Astrocyte of the spinal cord (primary cell): ENCODE results near the gene DCTN5.
A peak's percentile ranks its signal among the peaks of the same experiment; 100 is the strongest.
"Not testable (repeated sequence)": the region's sequence is repeated elsewhere in the genome, so short reads cannot be mapped to it uniquely, and the experiment has no call there.

Source experiments
- DNase-seq: peaks from one replicate; pipeline ENCODE4 v3.0.0; 2011; ENCODE audit warnings: low read depth, low spot score
- H3K4me3 ChIP-seq: 2 replicates; pipeline ENCODE4 v1.5.1; 2011; ENCODE audit warnings: low read depth, mild to moderate bottlenecking, low read length, moderate library complexity
- in situ Hi-C: cut with HindIII; loops from 2 replicates; pipeline ENCODE4 v1.10.0; 2017; ENCODE audit warnings: low sequenced_read_pairs
- TF ChIP-seq, protein P1 (sequence below): IDR thresholded peaks from 2 replicates; pipeline ENCODE4 v1.5.1; 2012; ENCODE audit warnings: low read depth, mild to moderate bottlenecking, low read length, inconsistent platforms

DCTN5 gene

DNA sequence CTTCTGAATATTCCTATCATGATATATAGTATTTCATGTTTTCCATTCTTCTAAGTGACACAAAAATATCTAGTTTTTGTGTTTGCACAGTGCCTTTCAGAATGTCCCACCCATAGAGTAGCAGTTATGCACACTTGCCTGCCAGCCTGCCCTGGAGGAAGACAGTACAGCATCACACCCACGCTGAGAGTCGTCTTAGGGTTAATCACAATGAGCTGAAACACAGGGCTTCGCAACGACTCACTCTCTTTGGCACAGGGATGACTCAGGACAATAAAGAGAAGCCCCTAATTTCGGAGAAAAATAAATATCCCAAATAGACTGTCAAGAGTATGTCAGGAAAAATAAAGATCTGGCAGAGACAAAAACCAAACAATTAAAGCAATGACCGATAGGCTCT lies 33.5 kb upstream of the DCTN5 start:
- TF ChIP-seq, protein P1, sequence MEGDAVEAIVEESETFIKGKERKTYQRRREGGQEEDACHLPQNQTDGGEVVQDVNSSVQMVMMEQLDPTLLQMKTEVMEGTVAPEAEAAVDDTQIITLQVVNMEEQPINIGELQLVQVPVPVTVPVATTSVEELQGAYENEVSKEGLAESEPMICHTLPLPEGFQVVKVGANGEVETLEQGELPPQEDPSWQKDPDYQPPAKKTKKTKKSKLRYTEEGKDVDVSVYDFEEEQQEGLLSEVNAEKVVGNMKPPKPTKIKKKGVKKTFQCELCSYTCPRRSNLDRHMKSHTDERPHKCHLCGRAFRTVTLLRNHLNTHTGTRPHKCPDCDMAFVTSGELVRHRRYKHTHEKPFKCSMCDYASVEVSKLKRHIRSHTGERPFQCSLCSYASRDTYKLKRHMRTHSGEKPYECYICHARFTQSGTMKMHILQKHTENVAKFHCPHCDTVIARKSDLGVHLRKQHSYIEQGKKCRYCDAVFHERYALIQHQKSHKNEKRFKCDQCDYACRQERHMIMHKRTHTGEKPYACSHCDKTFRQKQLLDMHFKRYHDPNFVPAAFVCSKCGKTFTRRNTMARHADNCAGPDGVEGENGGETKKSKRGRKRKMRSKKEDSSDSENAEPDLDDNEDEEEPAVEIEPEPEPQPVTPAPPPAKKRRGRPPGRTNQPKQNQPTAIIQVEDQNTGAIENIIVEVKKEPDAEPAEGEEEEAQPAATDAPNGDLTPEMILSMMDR = no peak
- no peak overlapping the region for H3K4me3 ChIP-seq
- DNase-seq = no peak
- in situ Hi-C loops = no loop called here

DNA sequence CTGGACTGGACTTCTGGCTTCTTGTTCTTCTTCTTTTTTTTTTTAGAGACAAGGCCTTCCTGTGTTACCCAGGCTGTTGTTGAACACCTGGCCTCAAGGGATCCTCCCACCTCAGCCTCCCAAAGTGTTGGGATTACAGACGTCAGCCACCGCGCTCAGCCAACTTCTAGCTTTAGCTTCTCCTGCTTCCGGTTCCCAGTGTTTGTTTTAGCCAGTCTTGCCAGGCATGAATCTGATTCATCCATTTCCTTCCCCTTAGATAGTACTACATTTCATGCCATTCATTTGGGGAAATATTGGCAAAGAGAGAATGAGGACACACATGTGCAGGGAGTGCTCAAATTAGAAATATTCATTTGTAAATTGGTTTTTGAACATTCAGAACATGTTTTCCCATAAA lies 33.1 kb upstream of the DCTN5 start:
- TF ChIP-seq, protein P1 = no peak
- in situ Hi-C loops = no loop called here
- no peak overlapping the region for H3K4me3 ChIP-seq
- DNase-seq = peak; percentile 51

DNA sequence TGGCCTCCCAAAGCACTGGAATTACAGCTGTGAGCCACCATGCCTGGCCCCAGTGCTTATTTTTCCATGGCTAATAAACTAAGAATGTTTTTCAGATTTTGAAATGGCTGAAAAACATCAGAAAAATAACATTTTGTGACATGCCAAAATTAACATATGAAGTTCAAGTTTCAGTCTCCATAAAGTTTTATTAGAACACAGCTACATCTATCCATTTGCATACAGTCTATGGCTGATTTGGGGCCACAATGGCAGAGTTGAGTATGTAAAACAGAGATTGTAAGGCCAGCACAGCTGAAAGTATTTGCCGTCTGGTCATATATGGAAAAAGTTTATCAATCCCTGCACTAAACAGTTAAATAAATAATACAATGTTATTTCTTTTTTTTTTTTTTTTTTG lies 31.3 kb upstream of the DCTN5 start:
- TF ChIP-seq, protein P1 = no peak
- in situ Hi-C loops = no loop called here
- H3K4me3 ChIP-seq = no peak overlapping the region
- DNase-seq = no peak

DNA sequence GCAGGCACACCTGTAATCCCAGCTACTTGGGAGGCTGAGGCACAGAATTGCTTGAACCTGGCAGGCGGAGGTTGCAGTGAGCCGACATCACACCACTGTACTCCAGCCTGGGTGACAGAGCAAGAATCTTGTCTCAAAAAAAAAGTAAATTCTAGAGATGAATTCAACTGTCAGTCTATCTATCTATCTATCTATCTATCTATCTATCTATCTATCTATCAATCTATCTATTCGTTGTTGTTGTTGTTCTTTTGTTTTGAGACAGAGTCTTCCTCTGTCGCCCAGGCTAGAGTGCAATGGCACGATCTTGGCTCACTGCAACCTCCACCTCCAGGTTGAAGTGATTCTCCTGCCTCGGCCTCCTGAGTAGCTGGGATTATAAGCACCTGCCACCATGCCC lies 30.4 kb upstream of the DCTN5 start:
- in situ Hi-C loops, H3K4me3 ChIP-seq: not testable (repeated sequence)

DNA sequence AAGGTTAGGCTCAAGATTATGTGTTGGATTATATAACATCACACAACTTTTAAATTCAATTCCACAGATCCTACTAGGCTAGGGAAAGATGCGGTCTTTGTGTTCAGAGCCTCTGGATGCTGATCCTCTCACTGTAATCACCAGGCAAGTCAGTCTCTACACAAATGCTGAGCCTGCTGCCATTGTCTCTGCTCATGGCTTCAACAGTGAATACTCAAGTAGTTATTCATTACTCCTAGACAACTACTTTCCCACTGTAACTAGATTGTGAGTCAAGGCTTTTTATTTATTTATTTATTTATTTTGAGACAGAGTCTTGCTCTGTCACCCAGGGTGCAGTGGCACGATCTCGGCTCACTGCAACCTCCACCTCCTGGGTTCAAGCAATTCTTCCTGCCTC lies 29.3 kb upstream of the DCTN5 start:
- in situ Hi-C loops = no loop called here
- TF ChIP-seq, protein P1 = no peak
- no peak overlapping the region for H3K4me3 ChIP-seq
- DNase-seq = no peak

More for the DNA sequence above, 30.4 kb upstream of the DCTN5 start:
- DNase-seq = not testable (repeated sequence)

DNA sequence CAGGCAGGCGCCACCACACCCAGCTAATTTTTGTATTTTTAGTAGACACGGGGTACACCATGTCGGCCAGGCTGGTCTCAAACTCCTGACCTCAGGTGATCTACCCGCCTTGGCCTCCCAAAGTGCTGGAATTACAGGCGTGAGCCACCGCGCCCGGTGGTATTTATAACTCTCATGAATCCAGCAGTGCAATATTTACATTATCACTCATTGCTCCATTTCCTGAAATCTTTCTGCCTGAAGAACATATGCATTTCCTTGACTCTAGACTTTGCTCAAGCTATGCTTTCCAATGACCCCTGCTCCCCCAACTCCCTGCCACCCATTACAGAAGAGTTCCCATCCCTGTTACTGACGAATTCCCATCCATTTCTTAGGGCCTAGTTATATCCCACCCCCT lies 25.5 kb upstream of the DCTN5 start:
- no peak for DNase-seq
- in situ Hi-C loops = no loop called here
- TF ChIP-seq, protein P1 = no peak
- H3K4me3 ChIP-seq = no peak overlapping the region

DNA sequence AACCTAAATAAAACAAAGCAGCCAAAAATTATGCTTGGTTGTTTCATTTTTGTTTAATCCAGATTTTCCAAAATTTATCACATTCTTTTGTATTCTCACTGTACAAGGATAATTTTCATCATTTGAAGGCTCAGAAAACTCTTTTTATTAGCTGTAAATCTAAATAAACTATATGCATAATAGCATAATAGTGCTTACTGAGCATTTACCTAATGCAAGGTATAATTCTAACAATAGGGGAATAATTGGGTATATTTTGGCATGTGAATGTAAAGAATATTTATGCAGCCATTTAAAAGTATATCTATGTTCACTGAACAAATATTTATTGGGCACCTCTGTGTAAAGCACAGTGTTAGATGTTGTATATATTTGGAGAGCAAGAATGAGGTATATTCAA lies 17.2 kb upstream of the DCTN5 start:
- TF ChIP-seq, protein P1 = no peak
- H3K4me3 ChIP-seq = no peak overlapping the region
- in situ Hi-C loops = no loop called here
- DNase-seq = no peak
